Measurements from ENCODE around the gene LRIT3. TPM values are rescaled to one million over a fixed set of nuclear protein-coding genes. Genes with fewer than 3 reads are reported as not detected.

Gene LRIT3
- total and polyA plus RNA-seq, 2 of the 4 experiments (the other 2 are of a cell fraction), result 0.02 TPM; not detected in 1

DNA sequence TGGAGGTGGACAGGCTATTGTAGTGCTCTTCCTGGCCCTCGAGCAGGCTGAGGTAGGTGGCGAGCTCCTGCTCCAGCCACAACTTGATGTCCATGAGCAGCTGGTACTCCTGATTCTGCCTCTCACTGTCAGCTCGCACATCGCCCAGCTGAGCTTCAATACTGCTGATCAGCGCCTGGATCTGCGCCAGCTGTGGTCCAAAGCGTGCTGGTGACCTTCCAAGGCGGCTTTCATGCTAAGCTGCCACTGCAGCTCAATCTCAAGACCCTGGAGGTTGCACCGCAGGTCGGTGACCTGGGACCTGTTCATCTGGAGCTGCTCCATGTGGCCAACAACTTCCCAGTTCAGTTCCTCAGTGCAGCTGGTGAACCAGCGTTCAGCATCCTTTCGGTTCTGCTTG lies 31.2 kb downstream of the LRIT3 start:
- Histone ChIP-seq H2BK20ac (ENCODE audit: low read depth, low read length) (no peak overlapping the region), H4K91ac (ENCODE audit: insufficient read depth, low read depth, low read length) (no peak overlapping the region), H3K79me1 (ENCODE audit: low read depth in 1 of 2, low read length in 2 of 2) (no peaks in the 10 kb centered on the region), H3K4ac (ENCODE audit: low read depth, low read length) (no peak overlapping the region), H3K4me3 (ENCODE audit: insufficient read depth, low read depth, low read length) (no peak overlapping the region), H3K14ac (replicated peaks; ENCODE audit: low read depth, low read length) (no peak overlapping the region), H3K27me3 (ENCODE audit: control insufficient read depth, insufficient read depth, low read length) (no peaks in the 10 kb centered on the region), H2BK15ac (ENCODE audit: low read depth, low read length) (no peak overlapping the region), H3K23ac (ENCODE audit: low read depth, low read length) (no peak overlapping the region), H3K9ac (ENCODE audit: low read depth, low read length) (no peak overlapping the region), H4K5ac (ENCODE audit: low read depth, low read length) (no peak overlapping the region), H3K56ac (ENCODE audit: extremely low read depth, insufficient read depth, low read length) (no peak overlapping the region), H3K9me3 (ENCODE audit: control insufficient read depth, insufficient read depth, low read length) (no peaks in the 10 kb centered on the region), H3K9me1 (ENCODE audit: insufficient read depth, low read length) (no peaks in the 10 kb centered on the region), H2BK120ac (ENCODE audit: low read depth, low read length) (no peak overlapping the region), H3K27ac (ENCODE audit: insufficient read depth, low read length) (no peak overlapping the region), H2AK9ac (replicated peaks; ENCODE audit: low read depth, low read length, poor library complexity) (no peak overlapping the region), H4K8ac (ENCODE audit: low read depth in 2 of 2, low read length in 2 of 2) (no peak overlapping the region), H2AFZ (replicated peaks; ENCODE audit: low read length, poor library complexity) (no peak overlapping the region), H2AK5ac (ENCODE audit: low read depth, low read length) (no peak overlapping the region), H3K18ac (ENCODE audit: low read depth, low read length) (no peak overlapping the region), H2BK5ac (ENCODE audit: low read depth, low read length, poor library complexity, severe bottlenecking) (no peak overlapping the region), H3K36me3 (ENCODE audit: control insufficient read depth, insufficient read depth, low read length) (no peaks in the 10 kb centered on the region), H3K4me1 (ENCODE audit: control insufficient read depth, insufficient read depth, low read length) (no peaks in the 10 kb centered on the region), H4K20me1 (ENCODE audit: insufficient read depth, low read length) (no peaks in the 10 kb centered on the region), H3K4me2 (ENCODE audit: low read depth, low read length) (no peak overlapping the region)
- intact Hi-C loops (cut with micrococcal nuclease) (no loop called here), in situ Hi-C loops (cut with MboI; ENCODE audit: low sequenced_read_pairs) (no loop called here), dilution Hi-C loops (cut with HindIII; ENCODE audit: low sequenced_read_pairs, unreplicated experiment) (no loop called here)
- WGBS, 2 experiments (ENCODE audit: extremely low coverage in 2 of 2, insufficient read length in 1 of 2), result 66% methylated on average over 10 of the region's 12 CpGs; no CpG with 5 or more reads in 1 of the 2 experiments
- BruUV-seq (replicated peaks), result no TSS peak
- TF ChIP-seq, protein P1, sequence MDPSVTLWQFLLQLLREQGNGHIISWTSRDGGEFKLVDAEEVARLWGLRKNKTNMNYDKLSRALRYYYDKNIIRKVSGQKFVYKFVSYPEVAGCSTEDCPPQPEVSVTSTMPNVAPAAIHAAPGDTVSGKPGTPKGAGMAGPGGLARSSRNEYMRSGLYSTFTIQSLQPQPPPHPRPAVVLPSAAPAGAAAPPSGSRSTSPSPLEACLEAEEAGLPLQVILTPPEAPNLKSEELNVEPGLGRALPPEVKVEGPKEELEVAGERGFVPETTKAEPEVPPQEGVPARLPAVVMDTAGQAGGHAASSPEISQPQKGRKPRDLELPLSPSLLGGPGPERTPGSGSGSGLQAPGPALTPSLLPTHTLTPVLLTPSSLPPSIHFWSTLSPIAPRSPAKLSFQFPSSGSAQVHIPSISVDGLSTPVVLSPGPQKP (IDR thresholded peaks at IDR 0.05; ENCODE audit: borderline replicate concordance, low read depth, low read length), result no peak
- no peak for TF ChIP-seq CEBPB (IDR thresholded peaks at IDR 0.05; ENCODE audit: low read depth, low read length)
- no peak for TF ChIP-seq SMC3 (IDR thresholded peaks at IDR 0.05; ENCODE audit: low read depth, low read length)
- TF ChIP-seq MAZ (IDR thresholded peaks at IDR 0.05; ENCODE audit: borderline replicate concordance, low read depth, low read length), result no peak
- TF ChIP-seq BHLHE40 (IDR thresholded peaks at IDR 0.05; ENCODE audit: low read depth, low read length), result no peak
- TF ChIP-seq, protein P2, sequence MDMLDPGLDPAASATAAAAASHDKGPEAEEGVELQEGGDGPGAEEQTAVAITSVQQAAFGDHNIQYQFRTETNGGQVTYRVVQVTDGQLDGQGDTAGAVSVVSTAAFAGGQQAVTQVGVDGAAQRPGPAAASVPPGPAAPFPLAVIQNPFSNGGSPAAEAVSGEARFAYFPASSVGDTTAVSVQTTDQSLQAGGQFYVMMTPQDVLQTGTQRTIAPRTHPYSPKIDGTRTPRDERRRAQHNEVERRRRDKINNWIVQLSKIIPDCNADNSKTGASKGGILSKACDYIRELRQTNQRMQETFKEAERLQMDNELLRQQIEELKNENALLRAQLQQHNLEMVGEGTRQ (IDR thresholded peaks at IDR 0.05; ENCODE audit: low read depth, low read length), result no peak
- TF ChIP-seq CHD1 (IDR thresholded peaks at IDR 0.05; ENCODE audit: low read depth, low read length), result no peak
- TF ChIP-seq RAD21 (IDR thresholded peaks at IDR 0.05; ENCODE audit: low read length), result no peak
- TF ChIP-seq, protein P3, sequence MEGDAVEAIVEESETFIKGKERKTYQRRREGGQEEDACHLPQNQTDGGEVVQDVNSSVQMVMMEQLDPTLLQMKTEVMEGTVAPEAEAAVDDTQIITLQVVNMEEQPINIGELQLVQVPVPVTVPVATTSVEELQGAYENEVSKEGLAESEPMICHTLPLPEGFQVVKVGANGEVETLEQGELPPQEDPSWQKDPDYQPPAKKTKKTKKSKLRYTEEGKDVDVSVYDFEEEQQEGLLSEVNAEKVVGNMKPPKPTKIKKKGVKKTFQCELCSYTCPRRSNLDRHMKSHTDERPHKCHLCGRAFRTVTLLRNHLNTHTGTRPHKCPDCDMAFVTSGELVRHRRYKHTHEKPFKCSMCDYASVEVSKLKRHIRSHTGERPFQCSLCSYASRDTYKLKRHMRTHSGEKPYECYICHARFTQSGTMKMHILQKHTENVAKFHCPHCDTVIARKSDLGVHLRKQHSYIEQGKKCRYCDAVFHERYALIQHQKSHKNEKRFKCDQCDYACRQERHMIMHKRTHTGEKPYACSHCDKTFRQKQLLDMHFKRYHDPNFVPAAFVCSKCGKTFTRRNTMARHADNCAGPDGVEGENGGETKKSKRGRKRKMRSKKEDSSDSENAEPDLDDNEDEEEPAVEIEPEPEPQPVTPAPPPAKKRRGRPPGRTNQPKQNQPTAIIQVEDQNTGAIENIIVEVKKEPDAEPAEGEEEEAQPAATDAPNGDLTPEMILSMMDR (conservative IDR thresholded peaks at IDR 0.05; ENCODE audit: low read depth, low read length), result no peak
- TF ChIP-seq MAFK (IDR thresholded peaks at IDR 0.05; ENCODE audit: low read depth, low read length), result no peak
- TF ChIP-seq MXI1 (IDR thresholded peaks at IDR 0.05; ENCODE audit: borderline replicate concordance, low read depth, low read length), result no peak
- TF ChIP-seq RCOR1 (IDR thresholded peaks at IDR 0.05; ENCODE audit: insufficient replicate concordance, low read length), result no peak
- TF ChIP-seq FOS (IDR thresholded peaks at IDR 0.05; ENCODE audit: low read depth, low read length), result no peak
- DNase-seq (no peak), ATAC-seq (ENCODE audit: low read depth) (no peak)
- ChIA-PET CTCF (no interaction called here), POLR2A (ENCODE audit: unreplicated experiment) (no interaction called here)
